Sigmoid colon (tissue), 4 donors: ENCODE measurements around the gene NUDT12.

Experiments used
- CTCF ChIP-seq, 4 experiments: fragments of 450-650 bp in 3 of 4; fragments of 200-600 bp in 1 of 4; IDR thresholded peaks; one replicate each; pipeline ENCODE4 v1.5.1; 2016 to 2019; ENCODE audit warnings: antibody characterized with exemption in 4 of 4, mild to moderate bottlenecking in 3 of 4, moderate library complexity in 2 of 4
- EP300 ChIP-seq, 4 donors: sonication (generic); formaldehyde crosslinking; IDR thresholded peaks; one replicate each; pipeline ENCODE4 v1.6.1; 2017; ENCODE audit warnings: antibody characterized with exemption in 4 of 4
- POLR2AphosphoS5 ChIP-seq, 4 donors: sonication (generic); formaldehyde crosslinking; IDR thresholded peaks; one replicate each; pipeline ENCODE4 v1.6.1; 2017; ENCODE audit warnings: antibody characterized with exemption in 4 of 4

GRCh38 chr5:103605277-103605676, 42.7 kb upstream of the NUDT12 start:
- TF ChIP-seq POLR2AphosphoS5 (IDR thresholded peaks at IDR 0.05) (no peak), CTCF (IDR thresholded peaks at IDR 0.05) (no peak), EP300 (IDR thresholded peaks at IDR 0.05) (no peak)
